K562 (cell line): ENCODE data around the gene LPIN1. TPM values are rescaled to one million over a fixed set of nuclear protein-coding genes. Genes with fewer than 3 reads are reported as not detected.

Experiments
- BMI1 ChIP-seq: fragments of 150-350 bp; IDR thresholded peaks from 2 replicates; pipeline ENCODE4 v1.6.1; 2014; ENCODE audit warnings: low read length
- CBX5 ChIP-seq: IDR thresholded peaks from 2 replicates; pipeline ENCODE4 v1.6.1; 2014; ENCODE audit warnings: low read depth, borderline replicate concordance
- CREB1 ChIP-seq, 2 experiments: sonication (generic) in 1 of 2; formaldehyde crosslinking in 1 of 2; IDR thresholded peaks; 2 replicates each; pipeline versions ENCODE4 v1.6.1 to v1.8.0; 2012 to 2022; ENCODE audit warnings: inconsistent platforms in 1 of 2, mild to moderate bottlenecking in 1 of 2, missing genetic modification reagents in 1 of 2, moderate library complexity in 1 of 2
- E4F1 ChIP-seq: fragments of 250-450 bp; sonication (Bioruptor Pico); IDR thresholded peaks from 2 replicates; pipeline ENCODE4 v1.5.0; 2021; ENCODE audit warnings: mild to moderate bottlenecking, borderline replicate concordance
- ELF4 ChIP-seq: fragments of 450-650 bp; formaldehyde crosslinking; IDR thresholded peaks from 2 replicates; pipeline ENCODE4 v1.4.0; 2022; ENCODE audit warnings: missing genetic modification characterization
- ERF ChIP-seq: fragments of 450-650 bp; formaldehyde crosslinking; IDR thresholded peaks from 2 replicates; pipeline ENCODE4 v1.4.0; 2020; ENCODE audit warnings: mild to moderate bottlenecking, mixed read lengths
- ETV5 ChIP-seq: sonication (generic); formaldehyde crosslinking; IDR thresholded peaks from 2 replicates; pipeline ENCODE4 v1.4.0; 2020; ENCODE audit warnings: low read depth, mild to moderate bottlenecking, missing genetic modification reagents
- HDAC1 ChIP-seq, 2 experiments: fragments of 450-650 bp; IDR thresholded peaks; 2 replicates each; pipeline ENCODE4 v1.6.1; 2016 to 2017; ENCODE audit warnings: inconsistent platforms in 1 of 2, mild to moderate bottlenecking in 1 of 2, moderate library complexity in 1 of 2
- KAT7 ChIP-seq: sonication (generic); formaldehyde crosslinking; IDR thresholded peaks from 2 replicates; pipeline ENCODE4 v1.8.0; 2022; ENCODE audit warnings: missing genetic modification reagents, mild to moderate bottlenecking, borderline replicate concordance
- KAT8 ChIP-seq: fragments of 450-650 bp; IDR thresholded peaks from 2 replicates; pipeline ENCODE4 v1.6.1; 2016; ENCODE audit warnings: low read depth, mild to moderate bottlenecking
- KHSRP ChIP-seq: fragments of 450-650 bp; IDR thresholded peaks from 2 replicates; pipeline ENCODE4 v1.6.1; 2017
- KLF1 ChIP-seq: fragments of 450-650 bp; IDR thresholded peaks from 2 replicates; pipeline ENCODE4 v1.6.1; 2016; ENCODE audit warnings: missing genetic modification characterization, missing compliant biosample characterization
- NFE2L1 ChIP-seq: fragments of 450-650 bp; IDR thresholded peaks from 2 replicates; pipeline ENCODE4 v1.6.1; 2016; ENCODE audit warnings: missing genetic modification characterization, low read depth, mild to moderate bottlenecking, missing compliant biosample characterization, moderate library complexity, borderline replicate concordance
- SAFB2 ChIP-seq: fragments of 200-400 bp; formaldehyde crosslinking; IDR thresholded peaks from 2 replicates; pipeline ENCODE4 v1.6.1; 2018; ENCODE audit warnings: borderline replicate concordance, low read length, low read depth, moderate library complexity; ENCODE audit not compliant: severe bottlenecking
- SOX6 ChIP-seq: fragments of 450-650 bp; IDR thresholded peaks from 2 replicates; pipeline ENCODE4 v1.6.1; 2014; ENCODE audit warnings: mild to moderate bottlenecking
- SRSF3 ChIP-seq: fragments of 200-400 bp; formaldehyde crosslinking; IDR thresholded peaks from 2 replicates; pipeline ENCODE4 v1.6.1; 2016; ENCODE audit warnings: mild to moderate bottlenecking, low read length, moderate library complexity; ENCODE audit not compliant: insufficient read depth
- ZNF239 ChIP-seq: fragments of 250-450 bp; sonication (Bioruptor Pico); IDR thresholded peaks from 2 replicates; pipeline ENCODE4 v1.4.0; 2020; ENCODE audit warnings: mild to moderate bottlenecking
- ZNF717 ChIP-seq: fragments of 250-450 bp; sonication (Bioruptor Pico); IDR thresholded peaks from 2 replicates; pipeline ENCODE4 v1.5.0; 2021
- polyA plus RNA-seq, 8 experiments: library from polyadenylated mRNA; depleted of rRNA in 4 of 8; stranded (reverse) in 5 of 8; unstranded in 3 of 8; fragments of >200 nt; fragmentation: Nextera tagmentation in 2 of 8; fragmentation: Illumina TruSeq in 1 of 8; extraction: Ambion mirVana in 2 of 8; extraction: Trizol in 1 of 8; gene quantifications; 2 replicates each; pipeline versions ENCODE4 v1.2.1 to v1.2.3, GENCODE V29; 2011 to 2014; ENCODE audit warnings: inconsistent platforms in 1 of 8, missing spikeins in 1 of 8
- total RNA-seq, 7 experiments: library from RNA; depleted of rRNA in 6 of 7; stranded (reverse); fragments of >200 nt in 6 of 7; fragmentation: Illumina TruSeq in 2 of 7; extraction: Trizol in 2 of 7; gene quantifications; 2 replicates each; pipeline versions ENCODE4 v1.2.1 to v1.2.3, GENCODE V29; 2011 to 2021; ENCODE audit warnings: low replicate concordance in 1 of 7
- TF ChIP-seq, protein P1 (sequence below): fragments of 250-450 bp; sonication (Bioruptor Pico); IDR thresholded peaks from 2 replicates; pipeline ENCODE4 v1.8.0; 2021; ENCODE audit warnings: moderate library complexity, mild to moderate bottlenecking, inconsistent platforms
- TF ChIP-seq, protein P2 (sequence below): fragments of 450-650 bp; IDR thresholded peaks from 2 replicates; pipeline ENCODE4 v1.6.1; 2017; ENCODE audit warnings: antibody characterized with exemption, mild to moderate bottlenecking
- TF ChIP-seq, protein P3 (sequence below): fragments of 450-650 bp; formaldehyde crosslinking; conservative IDR thresholded peaks from 2 replicates; pipeline ENCODE4 v1.4.0; 2022; ENCODE audit warnings: mild to moderate bottlenecking, missing genetic modification characterization

Gene LPIN1
- total and polyA plus RNA-seq, 9 of the 15 experiments (the other 6 are each of a cell fraction or from before 2014, with no cell fraction given) = 9.2 to 84.0 (median 27.8) TPM

DNA sequence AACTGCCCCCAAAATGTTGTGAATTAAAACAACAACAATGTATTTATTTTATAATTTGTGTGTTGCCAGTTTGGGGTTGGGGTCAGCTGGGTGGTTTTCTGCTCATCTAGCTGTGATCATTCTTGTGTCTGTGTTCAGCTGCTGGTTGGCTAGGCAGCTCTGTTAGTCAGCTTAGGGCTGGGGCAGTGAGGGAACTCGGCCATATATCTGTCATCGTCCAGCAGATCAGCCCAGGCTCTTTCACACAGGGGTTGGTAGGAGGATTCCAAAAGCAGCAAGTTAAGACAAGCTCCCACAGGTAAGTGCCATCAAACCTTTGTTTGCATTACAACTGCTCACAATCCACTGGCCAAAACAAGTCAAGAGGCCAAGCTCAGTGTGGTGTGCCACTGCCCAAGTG lies 121.5 kb downstream of the LPIN1 start (continued):
- TF ChIP-seq KAT8 (no peak), HDAC1 (IDR thresholded peaks at IDR 0.05) (no peak), KAT7 (CRISPR knock-in tag) (no peak), KHSRP (no peak), SOX6 (peak; percentile 59; the same call in 1 of the 2 replicates), NFE2L1 (no peak), E4F1 (CRISPR knock-in tag) (no peak), SRSF3 (no peak), ERF (CRISPR knock-in tag) (no peak), CREB1 (IDR thresholded peaks at IDR 0.05) (no peak), CREB1 (CRISPR knock-in tag; IDR thresholded peaks at IDR 0.05) (no peak), ETV5 (CRISPR knock-in tag) (no peak), ELF4 (CRISPR knock-in tag) (no peak), CBX5 (no peak), ZNF239 (no peak), SAFB2 (no peak), KLF1 (no peak), ZNF717 (CRISPR knock-in tag) (no peak), BMI1 (no peak)
- TF ChIP-seq, protein P1, sequence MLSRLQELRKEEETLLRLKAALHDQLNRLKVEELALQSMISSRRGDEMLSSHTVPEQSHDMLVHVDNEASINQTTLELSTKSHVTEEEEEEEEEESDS (CRISPR knock-in tag) = no peak
- TF ChIP-seq, protein P2, sequence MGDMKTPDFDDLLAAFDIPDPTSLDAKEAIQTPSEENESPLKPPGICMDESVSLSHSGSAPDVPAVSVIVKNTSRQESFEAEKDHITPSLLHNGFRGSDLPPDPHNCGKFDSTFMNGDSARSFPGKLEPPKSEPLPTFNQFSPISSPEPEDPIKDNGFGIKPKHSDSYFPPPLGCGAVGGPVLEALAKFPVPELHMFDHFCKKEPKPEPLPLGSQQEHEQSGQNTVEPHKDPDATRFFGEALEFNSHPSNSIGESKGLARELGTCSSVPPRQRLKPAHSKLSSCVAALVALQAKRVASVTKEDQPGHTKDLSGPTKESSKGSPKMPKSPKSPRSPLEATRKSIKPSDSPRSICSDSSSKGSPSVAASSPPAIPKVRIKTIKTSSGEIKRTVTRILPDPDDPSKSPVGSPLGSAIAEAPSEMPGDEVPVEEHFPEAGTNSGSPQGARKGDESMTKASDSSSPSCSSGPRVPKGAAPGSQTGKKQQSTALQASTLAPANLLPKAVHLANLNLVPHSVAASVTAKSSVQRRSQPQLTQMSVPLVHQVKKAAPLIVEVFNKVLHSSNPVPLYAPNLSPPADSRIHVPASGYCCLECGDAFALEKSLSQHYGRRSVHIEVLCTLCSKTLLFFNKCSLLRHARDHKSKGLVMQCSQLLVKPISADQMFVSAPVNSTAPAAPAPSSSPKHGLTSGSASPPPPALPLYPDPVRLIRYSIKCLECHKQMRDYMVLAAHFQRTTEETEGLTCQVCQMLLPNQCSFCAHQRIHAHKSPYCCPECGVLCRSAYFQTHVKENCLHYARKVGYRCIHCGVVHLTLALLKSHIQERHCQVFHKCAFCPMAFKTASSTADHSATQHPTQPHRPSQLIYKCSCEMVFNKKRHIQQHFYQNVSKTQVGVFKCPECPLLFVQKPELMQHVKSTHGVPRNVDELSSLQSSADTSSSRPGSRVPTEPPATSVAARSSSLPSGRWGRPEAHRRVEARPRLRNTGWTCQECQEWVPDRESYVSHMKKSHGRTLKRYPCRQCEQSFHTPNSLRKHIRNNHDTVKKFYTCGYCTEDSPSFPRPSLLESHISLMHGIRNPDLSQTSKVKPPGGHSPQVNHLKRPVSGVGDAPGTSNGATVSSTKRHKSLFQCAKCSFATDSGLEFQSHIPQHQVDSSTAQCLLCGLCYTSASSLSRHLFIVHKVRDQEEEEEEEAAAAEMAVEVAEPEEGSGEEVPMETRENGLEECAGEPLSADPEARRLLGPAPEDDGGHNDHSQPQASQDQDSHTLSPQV = no peak
- TF ChIP-seq, protein P3, sequence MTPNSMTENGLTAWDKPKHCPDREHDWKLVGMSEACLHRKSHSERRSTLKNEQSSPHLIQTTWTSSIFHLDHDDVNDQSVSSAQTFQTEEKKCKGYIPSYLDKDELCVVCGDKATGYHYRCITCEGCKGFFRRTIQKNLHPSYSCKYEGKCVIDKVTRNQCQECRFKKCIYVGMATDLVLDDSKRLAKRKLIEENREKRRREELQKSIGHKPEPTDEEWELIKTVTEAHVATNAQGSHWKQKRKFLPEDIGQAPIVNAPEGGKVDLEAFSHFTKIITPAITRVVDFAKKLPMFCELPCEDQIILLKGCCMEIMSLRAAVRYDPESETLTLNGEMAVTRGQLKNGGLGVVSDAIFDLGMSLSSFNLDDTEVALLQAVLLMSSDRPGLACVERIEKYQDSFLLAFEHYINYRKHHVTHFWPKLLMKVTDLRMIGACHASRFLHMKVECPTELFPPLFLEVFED (CRISPR knock-in tag) = no peak
